PFSK-1 (cell line): ENCODE measurements around the gene FCRL6.

Source experiments
- FOXP2 ChIP-seq: optimal IDR thresholded peaks from 2 replicates; pipeline ENCODE3; 2011; ENCODE audit warnings: borderline replicate concordance, control low read depth, inconsistent platforms; ENCODE audit not compliant: insufficient read depth; ENCODE audit errors: extremely low read length, extremely low read depth
- POLR2AphosphoS5 ChIP-seq: IDR thresholded peaks from 2 replicates; pipeline ENCODE4 v1.6.1; 2012; ENCODE audit warnings: low read depth, mild to moderate bottlenecking, control low read depth, low read length, moderate library complexity
- REST ChIP-seq, 2 experiments: IDR thresholded peaks; 2 replicates each; pipeline versions ENCODE4 v1.6.1 to v1.8.0; 2011 to 2012; ENCODE audit warnings: low read depth in 2 of 2, low read length in 2 of 2, control low read depth in 1 of 2, inconsistent platforms in 1 of 2, mild to moderate bottlenecking in 1 of 2, moderate library complexity in 1 of 2; ENCODE audit not compliant: insufficient read depth in 1 of 2
- SIN3A ChIP-seq: IDR thresholded peaks from 2 replicates; pipeline ENCODE4 v1.6.1; 2012; ENCODE audit warnings: mild to moderate bottlenecking, low read length, moderate library complexity, borderline replicate concordance; ENCODE audit not compliant: insufficient read depth
- TAF1 ChIP-seq: IDR thresholded peaks from 2 replicates; pipeline ENCODE4 v1.6.1; 2012; ENCODE audit warnings: low read length, control low read depth, borderline replicate concordance; ENCODE audit not compliant: insufficient read depth

FCRL6 gene

GRCh38 chr1:159847231-159847630 is 45.1 kb downstream of the FCRL6 start:
- TF ChIP-seq FOXP2 (no peak), TAF1 (no peak), POLR2AphosphoS5 (no peak), SIN3A (no peak), REST (IDR thresholded peaks at IDR 0.05; ENCODE audit: insufficient read depth in 1 of 2, low read depth in 2 of 2, low read length in 2 of 2) (no peak)

DNA sequence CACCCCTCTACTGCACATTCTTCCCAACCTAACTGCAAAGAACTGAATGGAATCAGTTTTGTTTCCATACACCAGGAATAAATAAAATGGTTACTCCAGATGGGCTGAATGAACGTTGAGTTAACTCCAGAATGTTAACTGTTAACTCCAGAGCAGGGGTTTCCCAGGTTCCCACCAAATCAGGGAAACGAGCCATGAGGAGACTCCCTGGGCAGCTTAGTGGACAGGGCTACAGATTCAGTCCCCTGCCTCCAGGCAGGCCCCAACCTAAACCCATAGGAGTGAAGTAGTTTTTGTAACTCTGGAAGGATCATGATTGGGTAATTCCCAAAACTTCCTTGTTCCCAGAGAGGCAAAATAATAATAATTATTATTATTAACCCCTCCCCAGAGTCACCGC is 46.2 kb downstream of the FCRL6 start:
- no peak for TF ChIP-seq TAF1
- no peak for TF ChIP-seq REST (IDR thresholded peaks at IDR 0.05; ENCODE audit: insufficient read depth in 1 of 2, low read depth in 2 of 2, low read length in 2 of 2)
- no peak for TF ChIP-seq POLR2AphosphoS5
- no peak for TF ChIP-seq SIN3A
- no peak for TF ChIP-seq FOXP2

DNA sequence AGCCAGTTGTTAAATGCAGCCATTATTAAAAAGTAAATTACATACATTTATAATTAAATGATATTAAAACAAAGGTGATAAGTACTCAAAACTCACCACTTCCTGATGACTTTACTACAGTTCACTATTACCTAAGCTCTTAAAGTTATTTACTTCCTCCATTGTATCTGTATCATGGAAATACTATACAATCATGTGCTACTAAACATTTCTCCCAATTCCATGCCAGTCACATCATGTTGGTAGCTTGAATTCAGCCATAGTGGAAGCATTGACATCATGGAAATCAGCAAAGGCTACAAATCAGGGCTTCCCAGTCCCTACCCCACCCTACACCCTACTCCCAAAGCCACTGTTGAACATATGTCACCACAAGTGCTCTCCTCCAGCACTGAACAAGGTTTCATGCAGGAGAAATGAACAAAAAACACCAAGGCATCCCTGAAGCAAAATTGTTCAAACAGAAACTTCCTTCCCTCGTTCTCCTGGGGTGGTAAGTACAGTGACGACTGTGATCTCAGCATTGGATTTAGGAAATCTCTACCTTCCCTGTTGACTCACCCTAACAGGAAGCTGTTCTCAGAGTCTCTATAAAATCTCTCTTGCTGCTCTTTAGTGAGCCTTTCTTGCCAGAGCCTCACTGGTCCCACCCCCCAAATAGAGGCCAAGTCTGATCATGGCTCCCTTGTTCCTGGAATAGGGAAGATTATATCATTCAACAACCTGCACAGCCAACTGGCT is 47.6 kb downstream of the FCRL6 start:
- no peak for TF ChIP-seq TAF1

DNA sequence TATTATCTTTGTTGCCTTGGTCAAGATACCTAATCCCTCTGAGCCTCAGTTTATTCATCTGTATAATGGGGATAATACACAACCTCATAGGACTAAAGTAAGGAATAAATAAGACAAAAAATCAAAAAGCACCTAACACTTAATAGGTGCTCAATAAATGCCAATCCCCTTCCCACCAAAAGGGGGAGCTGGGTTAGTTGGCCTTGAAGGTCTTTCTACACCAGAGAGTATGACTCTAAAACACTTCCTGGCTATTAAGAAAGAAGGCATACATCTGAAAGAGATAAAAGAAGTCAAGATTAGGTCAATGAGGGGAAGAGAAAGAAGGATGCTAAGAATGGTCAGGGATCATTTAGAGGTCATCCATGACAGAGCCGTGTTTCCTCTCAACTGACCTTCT is 49.2 kb downstream of the FCRL6 start:
- TF ChIP-seq FOXP2 (no peak), SIN3A (no peak), TAF1 (no peak), POLR2AphosphoS5 (no peak), REST (IDR thresholded peaks at IDR 0.05; ENCODE audit: insufficient read depth in 1 of 2, low read depth in 2 of 2, low read length in 2 of 2) (no peak)

GRCh38 chr1:159853417-159854115 is 51.4 kb downstream of the FCRL6 start:
- TF ChIP-seq POLR2AphosphoS5 (no peak), TAF1 (no peak), SIN3A (no peak), REST (IDR thresholded peaks at IDR 0.05; ENCODE audit: insufficient read depth in 1 of 2, low read depth in 2 of 2, low read length in 2 of 2) (no peak), FOXP2 (no peak)
